IPS-18c (cell line): ENCODE results near the gene GADD45G.

Source experiments
- H3K4me3 ChIP-seq: 2 replicates; pipeline ENCODE4 v1.7.0; 2013; ENCODE audit warnings: low read depth, mild to moderate bottlenecking, low read length, moderate library complexity; ENCODE audit not compliant: insufficient read depth
- H3K9me3 ChIP-seq: one replicate; pipeline ENCODE4 v1.6.1; 2013; ENCODE audit warnings: mild to moderate bottlenecking, low read length, moderate library complexity; ENCODE audit not compliant: control insufficient read depth, insufficient read depth

GADD45G gene

GRCh38 chr9:89655056-89655989, 50.5 kb downstream of the GADD45G start:
- Histone ChIP-seq H3K4me3 (no peak overlapping the region), H3K9me3 (no peaks in the 10 kb centered on the region)
